ENCODE results near the gene PROCA1. TPM values are rescaled to one million over a fixed set of nuclear protein-coding genes. Genes with fewer than 3 reads are reported as not detected.

PROCA1 gene
- total and polyA plus RNA-seq, 4 donors = 2.9 to 17.4 (median 7.7) TPM

GRCh38 chr17:28744104-28744971 lies 32.6 kb upstream of the PROCA1 start:
- DNase-seq (ENCODE audit: low read depth in 4 of 6, low spot score in 6 of 6) = peak in 2 of 6 donors; percentile 68 to 83
- Histone ChIP-seq H3K36me3 (ENCODE audit: control insufficient read depth, insufficient read depth, low read length) (peaks cover 48% of the 10 kb centered on the region), H3K4me1 (ENCODE audit: control insufficient read depth, insufficient read depth, low read length) (peaks cover 80% of the 10 kb centered on the region), H3K9me3 (ENCODE audit: control insufficient read depth, insufficient read depth, low read length) (no peaks in the 10 kb centered on the region), H3K27me3 (ENCODE audit: control insufficient read depth, insufficient read depth, low read length) (no peaks in the 10 kb centered on the region), H3K27ac (ENCODE audit: low read depth, low read length) (peak overlapping the region; percentile 99), H3K4me3 (ENCODE audit: low read depth, low read length) (peak overlapping the region; percentile 84)
- 0% methylated on average over 58 of the region's 61 CpGs for WGBS (ENCODE audit: insufficient coverage)

- Histone ChIP-seq H3K36me3 (ENCODE audit: control insufficient read depth, insufficient read depth, low read length) (peaks cover 45% of the 10 kb centered on the region), H3K9me3 (ENCODE audit: control insufficient read depth, insufficient read depth, low read length) (no peaks in the 10 kb centered on the region), H3K4me1 (ENCODE audit: control insufficient read depth, insufficient read depth, low read length) (peaks cover 71% of the 10 kb centered on the region), H3K27ac (ENCODE audit: low read depth, low read length) (peak within 1 kb of the TSS; percentile 99), H3K4me3 (ENCODE audit: low read depth, low read length) (peak within 1 kb of the TSS; percentile 84), H3K27me3 (ENCODE audit: control insufficient read depth, insufficient read depth, low read length) (no peaks in the 10 kb centered on the region)
- peak in 2 of 6 donors; percentile 94 to 95 for DNase-seq (ENCODE audit: low read depth in 4 of 6, low spot score in 6 of 6)
- under 1% methylated on average over 66 of the region's 70 CpGs for WGBS (ENCODE audit: insufficient coverage)
Measured at GRCh38 chr17:28743243-28744103, 31.8 kb upstream of the PROCA1 start, which contains the start of gene TRAF4. Gene TRAF4, plus strand, starts transcription at chr17:28744011. Its CDS starts 102 bp downstream, at chr17:28744113.

GRCh38 chr17:28741358-28742349 lies 30.0 kb upstream of the PROCA1 start:
- Histone ChIP-seq H3K9me3 (ENCODE audit: control insufficient read depth, insufficient read depth, low read length) (no peaks in the 10 kb centered on the region), H3K36me3 (ENCODE audit: control insufficient read depth, insufficient read depth, low read length) (peaks cover 36% of the 10 kb centered on the region), H3K27ac (ENCODE audit: low read depth, low read length) (no peak overlapping the region), H3K4me3 (ENCODE audit: low read depth, low read length) (no peak overlapping the region), H3K27me3 (ENCODE audit: control insufficient read depth, insufficient read depth, low read length) (no peaks in the 10 kb centered on the region), H3K4me1 (ENCODE audit: control insufficient read depth, insufficient read depth, low read length) (peaks cover 53% of the 10 kb centered on the region)
- no peak for DNase-seq (ENCODE audit: low read depth in 4 of 6, low spot score in 6 of 6)
- WGBS (ENCODE audit: insufficient coverage) = 53% methylated on average over 7 of the region's 19 CpGs

GRCh38 chr17:28740406-28741357 lies 29.0 kb upstream of the PROCA1 start:
- WGBS (ENCODE audit: insufficient coverage) = 88% methylated on average over 9 of the region's 10 CpGs
- Histone ChIP-seq H3K4me1 (ENCODE audit: control insufficient read depth, insufficient read depth, low read length) (peaks cover 43% of the 10 kb centered on the region), H3K4me3 (ENCODE audit: low read depth, low read length) (no peak overlapping the region), H3K36me3 (ENCODE audit: control insufficient read depth, insufficient read depth, low read length) (peaks cover 26% of the 10 kb centered on the region), H3K9me3 (ENCODE audit: control insufficient read depth, insufficient read depth, low read length) (no peaks in the 10 kb centered on the region), H3K27ac (ENCODE audit: low read depth, low read length) (no peak overlapping the region), H3K27me3 (ENCODE audit: control insufficient read depth, insufficient read depth, low read length) (no peaks in the 10 kb centered on the region)
- DNase-seq (ENCODE audit: low read depth in 4 of 6, low spot score in 6 of 6) = no peak

- no peaks in the 10 kb centered on the region for H3K9me3 ChIP-seq (ENCODE audit: control insufficient read depth, insufficient read depth, low read length)
- peaks cover 18% of the 10 kb centered on the region for H3K36me3 ChIP-seq (ENCODE audit: control insufficient read depth, insufficient read depth, low read length)
- WGBS (ENCODE audit: insufficient coverage) = 91% methylated on average over 8 of the region's 10 CpGs
- no peaks in the 10 kb centered on the region for H3K27me3 ChIP-seq (ENCODE audit: control insufficient read depth, insufficient read depth, low read length)
- no peak overlapping the region for H3K4me3 ChIP-seq (ENCODE audit: low read depth, low read length)
- peaks cover 29% of the 10 kb centered on the region for H3K4me1 ChIP-seq (ENCODE audit: control insufficient read depth, insufficient read depth, low read length)
- H3K27ac ChIP-seq (ENCODE audit: low read depth, low read length) = no peak overlapping the region
- no peak for DNase-seq (ENCODE audit: low read depth in 4 of 6, low spot score in 6 of 6)
Measured at GRCh38 chr17:28738680-28739384, 27.1 kb upstream of the PROCA1 start.

GRCh38 chr17:28737770-28738679 lies 26.3 kb upstream of the PROCA1 start:
- peaks cover 22% of the 10 kb centered on the region for H3K4me1 ChIP-seq (ENCODE audit: control insufficient read depth, insufficient read depth, low read length)
- H3K36me3 ChIP-seq (ENCODE audit: control insufficient read depth, insufficient read depth, low read length) = peaks cover 18% of the 10 kb centered on the region
- no peaks in the 10 kb centered on the region for H3K27me3 ChIP-seq (ENCODE audit: control insufficient read depth, insufficient read depth, low read length)
- 89% methylated on average over 16 of the region's 22 CpGs for WGBS (ENCODE audit: insufficient coverage)
- no peaks in the 10 kb centered on the region for H3K9me3 ChIP-seq (ENCODE audit: control insufficient read depth, insufficient read depth, low read length)
- H3K27ac ChIP-seq (ENCODE audit: low read depth, low read length) = no peak overlapping the region
- no peak for DNase-seq (ENCODE audit: low read depth in 4 of 6, low spot score in 6 of 6)
- H3K4me3 ChIP-seq (ENCODE audit: low read depth, low read length) = no peak overlapping the region

- Histone ChIP-seq H3K27me3 (ENCODE audit: control insufficient read depth, insufficient read depth, low read length) (no peaks in the 10 kb centered on the region), H3K9me3 (ENCODE audit: control insufficient read depth, insufficient read depth, low read length) (no peaks in the 10 kb centered on the region), H3K4me1 (ENCODE audit: control insufficient read depth, insufficient read depth, low read length) (peaks cover 15% of the 10 kb centered on the region), H3K4me3 (ENCODE audit: low read depth, low read length) (no peak overlapping the region), H3K27ac (ENCODE audit: low read depth, low read length) (no peak overlapping the region), H3K36me3 (ENCODE audit: control insufficient read depth, insufficient read depth, low read length) (peaks cover 18% of the 10 kb centered on the region)
- 95% methylated on average over 9 of the region's 12 CpGs for WGBS (ENCODE audit: insufficient coverage)
- no peak for DNase-seq (ENCODE audit: low read depth in 4 of 6, low spot score in 6 of 6)
Measured at GRCh38 chr17:28737316-28737715, 25.6 kb upstream of the PROCA1 start.

Data from spinal cord (tissue), 10 donors.